HL-60/S4 (cell line): ENCODE results near the gene SGPP2.
"Not testable (repeated sequence)": the region's sequence is repeated elsewhere in the genome, so short reads cannot be mapped to it uniquely, and the experiment has no call there.

Experiments used
- in situ Hi-C: fragments of 300-500 bp; cut with MboI; formaldehyde crosslinking; loops from 2 replicates; pipeline ENCODE4 v1.14.3; 2022; ENCODE audit warnings: low sequenced_read_pairs

The SGPP2 gene

DNA sequence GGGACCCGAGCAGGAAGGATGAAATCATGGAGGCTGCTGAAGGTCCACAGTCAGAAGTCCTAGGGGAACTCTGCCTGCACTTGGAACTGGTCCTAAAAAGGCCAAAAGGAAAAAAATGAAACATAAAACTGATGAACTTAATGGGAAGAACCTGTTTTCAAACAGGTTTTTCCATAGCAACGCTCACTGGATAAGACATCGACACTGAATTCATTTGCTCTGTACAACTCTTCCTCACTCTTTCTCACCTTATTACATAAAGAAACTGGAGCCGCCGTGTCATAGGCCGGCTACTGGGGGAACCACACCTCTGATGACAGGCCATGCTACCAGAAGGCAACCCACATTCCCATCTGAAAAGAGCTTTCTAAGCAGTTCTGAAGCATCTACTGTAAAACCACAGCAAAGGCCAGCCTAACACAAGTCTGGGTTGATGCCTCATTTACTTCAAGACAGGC, 147.9 kb downstream of the SGPP2 start:
- in situ Hi-C loops: loop anchor here (25.0 kb wide), 1 partner anchor 510 kb away; no protein-coding TSS in a partner anchor

- in situ Hi-C loops: loop anchor here (25.0 kb wide), 1 partner anchor 510 kb away; no protein-coding TSS in a partner anchor
These were observed 148.4 kb downstream of the SGPP2 start for GRCh38 chr2:222572751-222573174.

DNA sequence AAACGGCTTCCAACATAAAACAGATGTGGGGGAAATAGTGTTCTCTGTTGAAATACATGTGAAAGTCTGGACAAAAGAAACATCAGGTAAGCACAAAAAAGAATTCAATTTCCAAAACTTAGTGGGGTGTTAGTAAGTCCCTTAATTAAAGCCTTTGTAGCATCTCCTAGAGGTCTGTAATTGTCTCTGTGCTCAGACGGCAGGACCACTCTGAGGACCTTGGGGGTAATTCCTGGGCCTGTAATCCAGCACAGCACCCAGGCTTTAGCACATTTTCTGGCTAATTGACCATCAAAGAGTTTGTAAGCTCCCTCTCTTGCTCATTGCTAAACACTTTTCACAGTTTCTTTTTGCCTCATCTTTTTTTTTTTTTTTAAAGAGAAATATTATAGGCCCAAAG, 151.3 kb downstream of the SGPP2 start:
- in situ Hi-C loops: no loop called here

DNA sequence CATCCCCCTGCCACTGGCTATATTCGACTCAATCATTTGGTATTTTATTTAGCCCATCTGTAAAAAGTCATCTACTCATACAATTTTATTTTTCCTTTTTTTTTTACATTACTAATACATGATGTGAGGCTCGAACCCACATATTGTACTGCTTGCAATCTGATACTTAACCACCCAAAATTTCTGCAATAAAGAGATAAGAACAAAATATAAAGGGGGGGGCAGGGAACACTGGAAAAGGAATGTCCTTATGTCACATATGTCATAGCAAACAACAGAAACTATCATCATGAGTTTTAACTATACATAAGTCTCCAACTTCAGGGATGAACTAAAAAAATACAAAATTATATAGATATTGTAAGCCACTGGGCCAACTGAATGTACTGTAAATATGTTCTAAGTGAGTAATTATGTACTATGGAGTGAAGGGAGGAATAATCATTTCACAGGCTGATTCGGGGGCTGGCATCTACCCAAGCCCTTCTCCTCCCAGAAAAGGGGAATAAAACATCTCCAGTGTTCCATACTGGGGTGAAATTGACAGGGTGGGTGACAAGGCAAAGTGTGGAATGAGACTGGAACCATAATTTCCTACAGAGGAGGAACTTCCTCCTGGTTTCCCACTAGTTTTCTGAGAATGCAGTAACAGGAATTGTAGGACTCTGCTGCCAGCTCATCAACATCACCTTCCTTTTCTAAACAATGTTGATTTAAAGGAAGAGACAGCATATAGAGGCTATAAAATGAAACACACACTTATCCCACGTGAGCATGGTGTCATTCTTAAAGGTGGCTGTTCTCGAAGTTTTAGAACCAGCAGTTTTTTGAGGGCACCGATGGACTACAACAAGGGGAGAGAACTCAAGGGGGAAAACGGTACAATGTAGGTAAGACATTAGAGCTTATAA, 152.1 kb downstream of the SGPP2 start:
- in situ Hi-C loops: no loop called here

DNA sequence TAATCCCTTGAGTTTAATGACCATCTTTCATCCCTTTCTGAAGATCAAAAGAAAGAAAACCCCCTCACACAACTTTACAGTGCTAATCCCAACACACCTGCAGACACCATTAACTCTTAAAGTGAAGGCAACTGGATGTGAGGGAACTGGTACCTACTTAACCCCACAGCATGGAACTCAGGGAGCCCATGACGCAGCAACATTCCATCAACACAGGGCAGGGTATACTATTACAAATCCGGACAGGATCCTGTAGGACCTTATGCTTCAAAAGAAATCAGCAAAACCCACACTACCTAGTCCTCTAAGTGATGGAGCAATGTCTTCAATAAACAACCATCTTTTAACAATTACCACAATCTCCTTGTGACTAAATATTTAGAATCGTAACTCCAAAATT, 153.0 kb downstream of the SGPP2 start:
- in situ Hi-C loops: no loop called here

GRCh38 chr2:222582928-222583327, 158.6 kb downstream of the SGPP2 start:
- in situ Hi-C loops: no loop called here

DNA sequence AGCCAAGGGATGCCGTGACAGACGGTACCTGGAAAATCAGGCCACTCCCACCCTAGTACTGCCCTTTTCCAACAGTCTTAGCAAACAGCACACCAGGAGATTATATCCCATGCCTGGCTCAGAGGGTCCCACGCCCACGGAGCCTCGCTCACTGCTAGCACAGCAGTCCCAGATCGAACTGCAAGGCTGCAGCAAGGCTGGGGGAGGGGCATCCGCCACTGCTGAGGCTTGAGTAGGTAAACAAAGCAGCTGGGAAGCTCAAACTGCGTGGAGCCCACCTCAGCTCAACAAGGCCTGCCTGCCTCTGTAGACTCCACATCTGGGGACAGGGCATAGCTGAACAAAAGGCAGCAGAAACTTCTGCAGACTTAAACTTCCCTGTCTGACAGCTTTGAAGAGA, 160.2 kb downstream of the SGPP2 start:
- in situ Hi-C loops: not testable (repeated sequence)

DNA sequence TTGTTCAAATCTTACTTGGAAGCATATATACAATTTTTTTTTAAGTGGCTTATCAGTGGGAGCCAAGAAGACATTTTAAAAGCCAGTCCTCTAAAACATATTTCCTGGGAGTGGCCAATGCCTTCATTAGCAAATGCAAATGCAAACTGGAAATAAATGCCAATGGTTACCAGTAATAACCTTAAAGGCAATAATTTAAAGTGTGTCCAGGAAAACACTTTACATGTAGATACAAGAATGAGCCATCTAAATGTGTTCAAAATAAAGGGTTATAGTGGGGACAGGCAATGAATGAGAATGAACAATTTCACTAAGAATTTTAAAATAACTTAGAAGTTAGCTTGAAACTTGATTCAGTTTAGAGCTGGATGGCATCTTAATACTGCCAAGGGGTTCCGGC, 167.3 kb downstream of the SGPP2 start:
- in situ Hi-C loops: no loop called here

DNA sequence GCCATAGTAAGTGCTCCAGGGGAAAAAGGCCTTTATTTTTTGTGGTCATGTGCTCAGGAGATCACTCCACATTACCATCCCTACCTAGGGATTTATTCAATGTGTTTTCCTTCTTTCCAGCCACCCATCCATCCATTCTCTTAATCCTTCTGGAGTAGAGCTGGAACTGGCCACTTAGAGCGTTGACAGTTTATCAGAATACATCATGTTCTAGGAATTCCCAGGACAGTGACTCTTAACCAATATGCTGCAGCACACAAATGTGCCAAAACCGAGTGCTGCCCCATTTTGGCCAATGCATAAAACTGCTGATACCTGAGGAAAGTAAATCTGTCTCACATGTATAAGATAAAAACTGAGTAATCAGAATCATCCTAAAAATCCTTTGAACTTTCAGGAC, 167.8 kb downstream of the SGPP2 start:
- in situ Hi-C loops: no loop called here

DNA sequence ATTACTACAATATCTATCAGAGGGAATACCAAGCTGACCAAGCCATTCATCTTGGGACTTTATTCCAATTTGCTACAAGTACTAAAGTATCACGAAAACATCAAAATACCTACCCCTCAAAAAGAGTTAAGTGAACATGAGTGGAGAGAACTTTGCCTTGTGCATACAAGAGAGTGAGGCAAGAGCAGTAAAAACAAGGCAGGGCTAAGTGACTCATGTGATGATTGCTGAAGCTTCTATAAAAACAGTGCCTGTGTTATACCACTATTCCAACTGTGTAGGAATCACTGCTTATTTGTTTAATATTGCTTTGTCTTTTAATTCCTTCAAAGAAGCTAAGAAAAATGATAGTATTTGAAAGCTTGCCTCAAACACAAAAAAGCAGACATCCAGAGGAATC, 170.3 kb downstream of the SGPP2 start:
- in situ Hi-C loops: no loop called here

GRCh38 chr2:222595581-222595980, 171.2 kb downstream of the SGPP2 start:
- in situ Hi-C loops: no loop called here

DNA sequence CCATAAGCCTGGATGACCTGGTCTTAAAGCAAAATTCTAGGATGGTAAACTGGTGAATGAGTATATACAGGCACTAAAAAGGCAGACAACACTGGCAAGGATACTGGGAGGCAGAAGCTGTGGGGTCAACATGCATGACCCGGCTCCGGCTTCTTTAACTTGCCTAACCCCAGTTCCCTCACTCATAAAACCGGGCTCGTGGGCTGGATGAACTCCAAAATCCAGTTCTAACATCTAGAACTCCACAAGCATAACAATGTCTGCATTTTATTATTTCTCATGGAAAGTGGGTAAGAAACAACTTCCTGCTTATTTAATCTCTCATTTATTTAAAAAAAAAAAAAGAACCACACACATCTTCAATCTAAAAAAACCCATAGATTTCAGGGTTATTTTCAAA, 174.3 kb downstream of the SGPP2 start:
- in situ Hi-C loops: no loop called here

- in situ Hi-C loops: no loop called here
These were observed 179.2 kb downstream of the SGPP2 start for GRCh38 chr2:222603501-222603900.

DNA sequence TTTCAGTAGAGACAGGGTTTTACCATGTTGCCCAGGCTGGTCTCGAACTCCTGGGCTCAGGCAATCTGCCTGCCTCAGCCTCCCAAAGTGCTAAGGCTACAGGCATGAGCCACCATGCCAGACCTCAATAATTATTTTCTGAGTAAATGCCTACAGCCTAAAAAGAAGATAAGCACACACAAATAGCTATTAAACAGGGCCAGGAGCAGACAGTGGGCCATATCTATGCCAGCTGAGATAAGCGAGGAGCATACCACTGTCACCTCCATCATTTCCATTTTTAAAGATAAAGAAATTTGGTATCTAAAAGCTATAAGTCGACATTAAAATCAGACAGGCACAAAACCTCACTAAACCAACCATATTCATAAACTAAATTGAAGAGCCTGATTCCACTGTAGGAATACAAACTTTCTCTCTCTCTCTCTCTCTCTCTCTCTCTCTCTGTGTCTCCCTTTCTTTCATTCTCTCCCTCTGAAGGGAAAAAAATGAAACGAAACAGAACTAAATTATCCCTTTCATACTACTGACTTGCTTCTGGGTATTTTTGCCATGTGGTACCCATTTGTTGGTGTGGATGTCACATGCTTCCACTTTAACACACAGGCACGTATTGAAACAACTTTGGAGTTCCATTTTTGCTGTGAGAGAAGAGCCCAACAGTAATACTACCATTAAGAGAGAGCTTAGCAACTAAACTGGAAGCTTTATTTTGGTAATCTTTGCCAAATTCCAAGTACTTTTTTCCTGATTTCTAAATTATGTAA, 180.6 kb downstream of the SGPP2 start:
- in situ Hi-C loops: no loop called here

GRCh38 chr2:222606306-222606705, 182.0 kb downstream of the SGPP2 start:
- in situ Hi-C loops: no loop called here

DNA sequence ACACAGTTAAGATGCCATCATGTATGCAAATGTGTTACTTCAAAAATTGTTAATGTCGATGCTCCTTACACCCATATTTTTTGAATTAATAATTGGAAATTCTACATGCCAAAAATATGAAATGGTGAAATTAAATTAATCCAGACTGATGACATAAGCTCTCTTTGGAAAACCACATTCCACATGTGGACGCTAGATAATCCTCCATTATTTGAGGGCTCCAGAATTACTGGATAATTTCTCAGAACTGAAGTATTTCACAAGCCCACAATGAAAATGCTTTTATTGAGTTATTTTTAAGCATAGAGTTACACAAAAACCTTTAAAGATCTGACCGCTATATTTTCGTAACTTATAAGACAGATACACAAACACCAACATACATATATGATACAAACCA, 183.7 kb downstream of the SGPP2 start:
- in situ Hi-C loops: no loop called here

GRCh38 chr2:222609381-222609780, 185.0 kb downstream of the SGPP2 start:
- in situ Hi-C loops: no loop called here
